A549 (cell line): ENCODE results near the gene CDCA7L. TPM values are rescaled to one million over a fixed set of nuclear protein-coding genes. Genes with fewer than 3 reads are reported as not detected.

Source experiments
- ATAC-seq, 2 experiments: fragments of 200-7000 bp in 1 of 2; fragments of >200 bp in 1 of 2; cut with Nextera tagmentation in 1 of 2; cut with Tn5 transposase in 1 of 2; 3 replicates each; pipeline versions ENCODE4 v1.8.0 to v1.9.1; 2018 to 2020; ENCODE audit warnings: mild to moderate bottlenecking in 1 of 2, moderate library complexity in 1 of 2
- CTCF ChIA-PET: fragments of 300-600 bp; sonication (Branson Sonifier 250); formaldehyde crosslinking; extraction: SDS; loops from one replicate; lab custom pipeline; 2021; ENCODE audit warnings: antibody characterized with exemption, inconsistent platforms; lab: Yijun Ruan, JAX
- POLR2A ChIA-PET: fragments of 350-600 bp; formaldehyde crosslinking; extraction: SDS; loops from one replicate; lab custom pipeline; 2021; ENCODE audit warnings: antibody characterized with exemption, inconsistent platforms; lab: Yijun Ruan, JAX
- DNase-seq, 2 experiments: peaks; one replicate each; pipeline versions ENCODE4 v3.0.0 to v3.0.0-alpha.2; 2011 to 2016; ENCODE audit warnings: low read depth in 1 of 2, low spot score in 1 of 2
- FAIRE-seq: peaks from 2 replicates; lab custom pipeline; 2011; peaks lifted over from hg19 to GRCh38; lab: Jason Lieb, UNC
- H3K27ac ChIP-seq, 2 experiments: fragments of >200 bp; sonication (Bioruptor Twin); formaldehyde crosslinking; 3 replicates each; pipeline ENCODE4 v1.5.1; 2016 to 2017
- H3K4me1 ChIP-seq: fragments of >200 bp; sonication (Bioruptor Twin); formaldehyde crosslinking; 3 replicates; pipeline ENCODE4 v1.6.1; 2016
- H3K4me2 ChIP-seq: fragments of >200 bp; sonication (Bioruptor Twin); formaldehyde crosslinking; 3 replicates; pipeline ENCODE4 v1.6.1; 2016
- H3K4me3 ChIP-seq: fragments of >200 bp; sonication (Bioruptor Twin); formaldehyde crosslinking; 3 replicates; pipeline ENCODE4 v1.5.1; 2016
- H3K9me3 ChIP-seq: fragments of >200 bp; sonication (Bioruptor Twin); formaldehyde crosslinking; 3 replicates; pipeline ENCODE4 v1.6.1; 2016
- BHLHE40 ChIP-seq: IDR thresholded peaks from 2 replicates; pipeline ENCODE4 v1.6.1; 2012; ENCODE audit warnings: low read depth, low read length, inconsistent platforms
- CHD2 ChIP-seq: fragments of 150-350 bp; IDR thresholded peaks from 2 replicates; pipeline ENCODE4 v1.6.1; 2014; ENCODE audit warnings: low read length; ENCODE audit not compliant: partially characterized antibody
- CHD4 ChIP-seq: fragments of 200-600 bp; sonication (generic); IDR thresholded peaks from 2 replicates; pipeline ENCODE4 v1.6.1; 2016; ENCODE audit warnings: antibody characterized with exemption, mild to moderate bottlenecking, borderline replicate concordance
- EP300 ChIP-seq, 2 experiments: fragments of >200 bp; sonication (Bioruptor Twin); formaldehyde crosslinking; IDR thresholded peaks; 2 replicates in 1 of 2; 3 replicates in 1 of 2; pipeline ENCODE4 v1.6.1; 2016 to 2017
- ESRRA ChIP-seq: fragments of 150-350 bp; IDR thresholded peaks from 2 replicates; pipeline ENCODE4 v1.6.1; 2014; ENCODE audit warnings: mild to moderate bottlenecking, low read length, borderline replicate concordance
- FOSB ChIP-seq: fragments of 250-450 bp; sonication (Bioruptor Pico); IDR thresholded peaks from 2 replicates; pipeline ENCODE4 v1.5.0; 2020; ENCODE audit warnings: mild to moderate bottlenecking, moderate library complexity
- FOXS1 ChIP-seq: fragments of 250-450 bp; sonication (Bioruptor Pico); IDR thresholded peaks from 2 replicates; pipeline ENCODE4 v1.5.0; 2020; ENCODE audit warnings: mild to moderate bottlenecking, moderate library complexity
- GATA3 ChIP-seq: IDR thresholded peaks from 2 replicates; pipeline ENCODE4 v1.6.1; 2012; ENCODE audit warnings: borderline replicate concordance
- HMGXB4 ChIP-seq: fragments of 250-450 bp; sonication (Bioruptor Pico); IDR thresholded peaks from 2 replicates; pipeline ENCODE4 v1.5.0; 2021; ENCODE audit warnings: mild to moderate bottlenecking, moderate library complexity, borderline replicate concordance
- JUN ChIP-seq, 2 experiments: fragments of >200 bp; sonication (Bioruptor Twin); formaldehyde crosslinking; IDR thresholded peaks; 2 replicates in 1 of 2; 3 replicates in 1 of 2; pipeline ENCODE4 v1.6.1; 2016 to 2017
- KDM5A ChIP-seq: fragments of 200-600 bp; sonication (generic); IDR thresholded peaks from 2 replicates; pipeline ENCODE4 v1.6.1; 2016; ENCODE audit warnings: antibody characterized with exemption, mild to moderate bottlenecking
- MAFK ChIP-seq: fragments of 450-650 bp; IDR thresholded peaks from 2 replicates; pipeline ENCODE4 v1.6.1; 2014; ENCODE audit not compliant: partially characterized antibody
- MAZ ChIP-seq: fragments of 150-350 bp; IDR thresholded peaks from 2 replicates; pipeline ENCODE4 v1.6.1; 2014; ENCODE audit warnings: antibody characterized with exemption, low read depth, low read length, borderline replicate concordance
- MYC ChIP-seq: IDR thresholded peaks from 2 replicates; pipeline ENCODE4 v1.6.1; 2012; ENCODE audit warnings: mild to moderate bottlenecking, inconsistent platforms, low read length, improper control_type of control experiment, borderline replicate concordance
- PHF8 ChIP-seq: fragments of 200-600 bp; sonication (generic); IDR thresholded peaks from 2 replicates; pipeline ENCODE4 v1.6.1; 2016; ENCODE audit warnings: low read depth, mild to moderate bottlenecking, antibody characterized with exemption, moderate library complexity, borderline replicate concordance
- POLR2A ChIP-seq: IDR thresholded peaks from 2 replicates; pipeline ENCODE4 v1.6.1; 2012; ENCODE audit warnings: mild to moderate bottlenecking, low read length
- POLR2AphosphoS2 ChIP-seq: conservative IDR thresholded peaks from 2 replicates; pipeline ENCODE4 v1.6.1; 2012; ENCODE audit warnings: low read length, improper control_type of control experiment, inconsistent platforms
- RAD21 ChIP-seq, 2 experiments: fragments of >200 bp in 1 of 2; sonication (Bioruptor Twin) in 1 of 2; formaldehyde crosslinking in 1 of 2; IDR thresholded peaks in 1 of 2; conservative IDR thresholded peaks in 1 of 2; 2 replicates in 1 of 2; 3 replicates in 1 of 2; pipeline ENCODE4 v1.6.1; 2012 to 2018; ENCODE audit warnings: inconsistent platforms in 1 of 2
- RARB ChIP-seq: fragments of 250-450 bp; sonication (Bioruptor Pico); IDR thresholded peaks from 2 replicates; pipeline ENCODE4 v1.8.0; 2021; ENCODE audit warnings: mild to moderate bottlenecking, moderate library complexity
- REST ChIP-seq: fragments of 200-600 bp; sonication (generic); IDR thresholded peaks from 2 replicates; pipeline ENCODE4 v1.6.1; 2016; ENCODE audit warnings: antibody characterized with exemption, mild to moderate bottlenecking, moderate library complexity
- RNF2 ChIP-seq: fragments of 200-600 bp; sonication (generic); IDR thresholded peaks from 2 replicates; pipeline ENCODE4 v1.6.1; 2016; ENCODE audit warnings: low read depth, mild to moderate bottlenecking, antibody characterized with exemption, moderate library complexity, borderline replicate concordance
- TFCP2L1 ChIP-seq: fragments of 250-450 bp; sonication (Bioruptor Pico); IDR thresholded peaks from 2 replicates; pipeline ENCODE4 v1.5.0; 2021; ENCODE audit warnings: mild to moderate bottlenecking
- TP53 ChIP-seq: fragments of 250-450 bp; sonication (Bioruptor Pico); IDR thresholded peaks from 2 replicates; pipeline ENCODE4 v1.5.0; 2021; ENCODE audit warnings: mild to moderate bottlenecking, moderate library complexity
- WGBS: methylation state at CpG from one replicate; pipeline ENCODE4 v1.1.6; 2017; ENCODE audit errors: missing lambda C conversion rate; 5-methylcytosine and 5-hydroxymethylcytosine counted together
- polyA plus RNA-seq, 4 experiments: library from polyadenylated mRNA; depleted of rRNA in 3 of 4; stranded (reverse); fragments of >200 nt; fragmentation: RNase III in 1 of 4; extraction: RNeasy Plus Mini Kit Qiagen cat#74134 plus additional on column Dnase treatment in 1 of 4; gene quantifications; 2 replicates in 3 of 4; 3 replicates in 1 of 4; pipeline ENCODE4 v1.2.3, GENCODE V29; 2011 to 2017
- TF ChIP-seq, protein P1 (sequence below): fragments of >200 bp; sonication (Bioruptor Twin); formaldehyde crosslinking; IDR thresholded peaks from 3 replicates; pipeline ENCODE4 v1.6.1; 2016
- TF ChIP-seq, protein P2 (sequence below): fragments of 450-650 bp; IDR thresholded peaks from 2 replicates; pipeline ENCODE4 v1.6.1; 2014; ENCODE audit warnings: antibody characterized with exemption
- TF ChIP-seq, protein P3 (sequence below): IDR thresholded peaks from 2 replicates; pipeline ENCODE4 v1.6.1; 2012

The CDCA7L gene
- polyA plus RNA-seq, 2 of the 4 experiments (the other 2 are of a cell fraction) = 20.8 to 27.8 TPM

GRCh38 chr7:21965291-21965690 lies 19.6 kb upstream of the CDCA7L start (continued):
- TF ChIP-seq, protein P1, sequence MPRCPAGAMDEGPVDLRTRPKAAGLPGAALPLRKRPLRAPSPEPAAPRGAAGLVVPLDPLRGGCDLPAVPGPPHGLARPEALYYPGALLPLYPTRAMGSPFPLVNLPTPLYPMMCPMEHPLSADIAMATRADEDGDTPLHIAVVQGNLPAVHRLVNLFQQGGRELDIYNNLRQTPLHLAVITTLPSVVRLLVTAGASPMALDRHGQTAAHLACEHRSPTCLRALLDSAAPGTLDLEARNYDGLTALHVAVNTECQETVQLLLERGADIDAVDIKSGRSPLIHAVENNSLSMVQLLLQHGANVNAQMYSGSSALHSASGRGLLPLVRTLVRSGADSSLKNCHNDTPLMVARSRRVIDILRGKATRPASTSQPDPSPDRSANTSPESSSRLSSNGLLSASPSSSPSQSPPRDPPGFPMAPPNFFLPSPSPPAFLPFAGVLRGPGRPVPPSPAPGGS = no peak
- no peak for TF ChIP-seq JUN (IDR thresholded peaks at IDR 0.05)
- no peak for TF ChIP-seq POLR2A

GRCh38 chr7:21962677-21963076 lies 17.0 kb upstream of the CDCA7L start:
- DNase-seq = no peak
- H3K4me3 ChIP-seq = no peak overlapping the region
- peaks cover 11% of the 10 kb centered on the region; the same call in 1 of the 3 replicates for H3K4me1 ChIP-seq
- peak in 1 of 2 experiments; percentile 56; a peak in 2 of 6 replicates for ATAC-seq
- ChIA-PET POLR2A (no interaction called here), CTCF (interaction anchor here (1.3 kb wide), 1 partner anchor 15 kb away, joined by 3 read pairs; no protein-coding TSS in a partner anchor)
- H3K4me2 ChIP-seq = peak overlapping the region; percentile 25; the same call in 2 of the 3 replicates
- WGBS = 19% methylated on average over 9 of the region's 9 CpGs
- TF ChIP-seq MAZ (no peak), TFCP2L1 (CRISPR knock-in tag) (no peak), MYC (no peak), KDM5A (no peak), POLR2AphosphoS2 (no peak), RNF2 (no peak), RAD21 (conservative IDR thresholded peaks at IDR 0.05 in 1 of 2, IDR thresholded peaks at IDR 0.05 in 1 of 2) (no peak), HMGXB4 (CRISPR knock-in tag) (no peak), FOXS1 (CRISPR knock-in tag) (no peak), GATA3 (no peak), PHF8 (no peak)
- TF ChIP-seq, protein P2, sequence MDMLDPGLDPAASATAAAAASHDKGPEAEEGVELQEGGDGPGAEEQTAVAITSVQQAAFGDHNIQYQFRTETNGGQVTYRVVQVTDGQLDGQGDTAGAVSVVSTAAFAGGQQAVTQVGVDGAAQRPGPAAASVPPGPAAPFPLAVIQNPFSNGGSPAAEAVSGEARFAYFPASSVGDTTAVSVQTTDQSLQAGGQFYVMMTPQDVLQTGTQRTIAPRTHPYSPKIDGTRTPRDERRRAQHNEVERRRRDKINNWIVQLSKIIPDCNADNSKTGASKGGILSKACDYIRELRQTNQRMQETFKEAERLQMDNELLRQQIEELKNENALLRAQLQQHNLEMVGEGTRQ = no peak
- H3K27ac ChIP-seq = no peak overlapping the region
- no peak for FAIRE-seq
- no peaks in the 10 kb centered on the region for H3K9me3 ChIP-seq

GRCh38 chr7:21960922-21961321 lies 15.2 kb upstream of the CDCA7L start:
- CTCF ChIA-PET = no interaction called here
- ATAC-seq (peak in 1 of 2 experiments; percentile 70; a peak in 3 of 6 replicates), FAIRE-seq (no peak)
- no peak overlapping the region for H3K4me3 ChIP-seq
- 60% methylated on average over 3 of the region's 3 CpGs for WGBS
- TF ChIP-seq EP300 (IDR thresholded peaks at IDR 0.05) (no peak), RARB (CRISPR knock-in tag) (no peak), MAFK (peak; percentile 76)
- TF ChIP-seq, all 56 proteins: peak for 1
- Histone ChIP-seq H3K27ac (no peak overlapping the region), H3K4me2 (no peak overlapping the region), H3K4me1 (peaks cover 11% of the 10 kb centered on the region; the same call in 1 of the 3 replicates), H3K9me3 (no peaks in the 10 kb centered on the region)
- peak in 1 of 2 experiments; percentile 21 for DNase-seq
- POLR2A ChIA-PET = no interaction called here

DNA sequence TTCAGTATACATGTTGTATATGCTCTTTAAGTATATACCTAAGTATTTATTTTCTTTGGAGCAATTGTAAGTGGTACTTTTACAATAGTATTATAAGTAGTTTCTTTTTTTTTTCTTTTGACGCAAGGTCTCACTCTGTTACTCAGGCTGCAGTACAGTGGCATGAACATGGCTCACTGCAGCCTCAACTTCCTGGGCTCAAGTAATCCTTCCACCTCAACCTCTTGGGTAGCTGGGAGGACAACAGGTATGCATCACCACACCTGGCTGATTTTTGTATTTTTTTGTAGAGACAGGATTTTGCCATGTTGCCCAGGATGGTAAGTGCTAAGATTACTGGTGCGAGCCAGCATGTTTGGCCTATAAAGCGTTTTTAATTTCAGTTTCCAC lies 13.7 kb upstream of the CDCA7L start:
- ChIA-PET POLR2A (no interaction called here), CTCF (no interaction called here)
- 79% methylated on average over 3 of the region's 3 CpGs for WGBS
- peaks cover 11% of the 10 kb centered on the region; the same call in 1 of the 3 replicates for H3K4me1 ChIP-seq
- FAIRE-seq = no peak
- no peaks in the 10 kb centered on the region for H3K9me3 ChIP-seq
- no peak overlapping the region for H3K4me2 ChIP-seq
- no peak overlapping the region for H3K4me3 ChIP-seq
- H3K27ac ChIP-seq = no peak overlapping the region
- no peak for DNase-seq
- no peak for ATAC-seq
- TF ChIP-seq TFCP2L1 (CRISPR knock-in tag) (no peak), CHD4 (no peak), BHLHE40 (no peak), MYC (no peak), ESRRA (no peak), FOSB (CRISPR knock-in tag) (no peak), TP53 (no peak), REST (no peak), CHD2 (no peak), MAZ (no peak)
- TF ChIP-seq, protein P3, sequence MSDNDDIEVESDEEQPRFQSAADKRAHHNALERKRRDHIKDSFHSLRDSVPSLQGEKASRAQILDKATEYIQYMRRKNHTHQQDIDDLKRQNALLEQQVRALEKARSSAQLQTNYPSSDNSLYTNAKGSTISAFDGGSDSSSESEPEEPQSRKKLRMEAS = no peak
